Neural cell (in vitro differentiated cells): ENCODE results near the gene SLC28A1.

ENCODE experiments used
- CTCF ChIP-seq: fragments of 450-650 bp; IDR thresholded peaks from 2 replicates; pipeline ENCODE4 v1.5.1; 2014; ENCODE audit warnings: antibody characterized with exemption, mild to moderate bottlenecking, moderate library complexity; ENCODE audit not compliant: poor library complexity, severe bottlenecking
- EP300 ChIP-seq: fragments of 450-650 bp; conservative IDR thresholded peaks from 2 replicates; pipeline ENCODE4 v1.6.1; 2014; ENCODE audit warnings: antibody characterized with exemption, mild to moderate bottlenecking, moderate library complexity; ENCODE audit not compliant: poor library complexity, severe bottlenecking
- EZH2 ChIP-seq: fragments of 200-600, 300-800 bp; shearing (Covaris generic), sonication (generic); IDR thresholded peaks from 2 replicates; pipeline ENCODE4 v1.6.1; 2014; ENCODE audit warnings: antibody characterized with exemption, low read length, borderline replicate concordance, mild to moderate bottlenecking; ENCODE audit not compliant: insufficient read depth, poor library complexity, severe bottlenecking
- POLR2AphosphoS5 ChIP-seq: IDR thresholded peaks from 2 replicates; pipeline ENCODE4 v1.6.1; 2012
- RAD21 ChIP-seq: fragments of 450-650 bp; conservative IDR thresholded peaks from 2 replicates; pipeline ENCODE4 v1.6.1; 2014; ENCODE audit warnings: antibody characterized with exemption, mild to moderate bottlenecking, moderate library complexity
- REST ChIP-seq: IDR thresholded peaks from 2 replicates; pipeline ENCODE4 v1.6.1; 2012; ENCODE audit warnings: borderline replicate concordance
- SMC3 ChIP-seq: fragments of 450-650 bp; conservative IDR thresholded peaks from 2 replicates; pipeline ENCODE4 v1.6.1; 2014; ENCODE audit warnings: antibody characterized with exemption, mild to moderate bottlenecking, moderate library complexity; ENCODE audit not compliant: poor library complexity
- TAF1 ChIP-seq: IDR thresholded peaks from 2 replicates; pipeline ENCODE4 v1.6.1; 2012; ENCODE audit warnings: low read depth

- TF ChIP-seq CTCF (no peak), SMC3 (no peak), EP300 (no peak), TAF1 (no peak), POLR2AphosphoS5 (no peak), EZH2 (no peak), RAD21 (no peak), REST (no peak)
Measured at GRCh38 chr15:84835661-84836337, 48.7 kb upstream of the SLC28A1 start.
